Measurements from ENCODE around the gene GDF10.

The GDF10 gene

DNA sequence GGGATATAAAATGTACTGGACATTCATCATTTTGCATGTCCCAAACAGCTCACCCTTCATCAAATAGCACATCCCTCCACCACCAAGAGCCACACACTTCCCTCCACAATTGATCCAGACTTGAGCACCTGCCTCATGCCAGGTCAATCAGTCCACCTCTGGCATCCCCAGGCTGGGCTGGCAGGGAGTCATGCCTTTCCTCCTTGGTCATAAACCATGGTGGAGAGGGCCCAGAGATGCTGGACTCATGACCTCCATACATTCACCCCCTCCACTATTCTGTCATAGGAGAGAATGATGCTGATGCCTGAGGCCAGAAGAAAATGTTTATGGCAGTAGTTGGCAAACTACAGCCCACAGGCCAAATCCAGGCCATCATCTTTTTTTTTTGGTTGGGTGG lies 16.1 kb upstream of the GDF10 start:
- Histone ChIP-seq H3K9me3 (ENCODE audit: control insufficient read depth, low read length) (no peaks in the 10 kb centered on the region), H3K27ac (ENCODE audit: insufficient read depth, low read depth, low read length, poor library complexity, severe bottlenecking) (no peak overlapping the region), H3K4me1 (ENCODE audit: control insufficient read depth, insufficient read depth, low read length) (no peaks in the 10 kb centered on the region), H3K36me3 (ENCODE audit: control insufficient read depth, insufficient read depth, low read length) (no peaks in the 10 kb centered on the region), H3K27me3 (ENCODE audit: control insufficient read depth, insufficient read depth, low read length, poor library complexity, severe bottlenecking) (no peaks in the 10 kb centered on the region), H3K4me3 (ENCODE audit: insufficient read depth, low read depth, low read length) (no peak overlapping the region)

DNA sequence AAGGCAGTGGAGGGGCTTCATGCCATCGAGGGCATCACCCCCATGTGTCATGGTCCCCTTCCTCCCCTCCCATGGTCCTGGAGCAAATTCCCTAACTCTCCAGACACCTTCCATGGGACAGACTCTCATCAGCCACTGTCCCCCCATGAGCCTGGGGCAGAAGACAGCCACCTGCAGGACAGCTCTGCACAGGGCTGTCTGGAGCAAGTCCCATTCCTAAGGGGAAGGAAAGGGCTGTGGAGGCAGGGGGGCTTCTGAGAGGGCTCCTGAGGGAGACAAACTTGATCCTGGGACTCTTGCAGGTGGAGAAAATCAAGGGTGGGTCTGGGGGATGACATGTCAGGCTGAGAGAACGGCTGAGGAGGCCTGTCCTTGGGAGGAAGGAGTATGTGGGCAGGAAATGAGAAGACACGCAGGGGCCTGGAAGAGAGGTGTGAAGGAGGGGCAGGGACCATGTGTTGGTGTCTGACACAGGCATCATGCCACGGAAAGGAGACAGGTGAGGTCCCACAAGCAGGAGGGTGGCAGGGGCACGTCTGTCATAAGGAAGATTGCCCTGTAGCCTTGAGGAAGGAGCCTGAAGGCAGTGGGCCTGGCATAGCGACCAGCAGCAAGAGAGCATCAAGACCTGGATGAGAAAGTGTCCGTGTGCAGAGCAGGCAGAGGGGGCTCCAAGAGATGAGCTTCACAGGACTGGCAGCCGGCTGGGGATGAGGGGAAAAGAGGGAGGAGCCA lies 14.4 kb upstream of the GDF10 start:
- WGBS, 2 experiments = 76 to 79% methylated on average over 8 of the region's 8 CpGs
- Histone ChIP-seq H3K9me3 (ENCODE audit: control insufficient read depth, low read length) (no peaks in the 10 kb centered on the region), H3K4me1 (ENCODE audit: control insufficient read depth, insufficient read depth, low read length) (no peaks in the 10 kb centered on the region), H3K27ac (ENCODE audit: insufficient read depth, low read depth, low read length, poor library complexity, severe bottlenecking) (no peak overlapping the region), H3K4me3 (ENCODE audit: insufficient read depth, low read depth, low read length) (no peak overlapping the region), H3K36me3 (ENCODE audit: control insufficient read depth, insufficient read depth, low read length) (no peaks in the 10 kb centered on the region), H3K27me3 (ENCODE audit: control insufficient read depth, insufficient read depth, low read length, poor library complexity, severe bottlenecking) (no peaks in the 10 kb centered on the region)

DNA sequence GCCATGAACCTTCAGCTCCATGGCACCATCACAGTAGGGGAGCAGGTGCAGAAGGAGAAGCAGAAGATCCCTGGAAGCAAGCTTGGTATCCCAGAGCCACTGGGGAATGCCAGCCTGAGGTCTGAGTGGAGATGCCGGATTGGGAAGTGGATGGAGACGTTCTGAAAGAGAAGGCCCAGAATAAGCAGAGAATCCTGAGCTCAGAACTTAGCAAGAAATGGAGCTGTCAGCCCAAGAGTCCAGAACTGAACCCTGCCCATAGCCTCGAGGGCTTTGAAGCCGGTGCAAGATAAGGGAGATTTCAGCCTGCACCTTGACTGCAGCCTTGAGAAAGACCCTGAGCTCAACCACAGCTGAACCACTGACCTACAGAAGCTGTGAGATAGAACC lies 13.9 kb upstream of the GDF10 start:
- no peak overlapping the region for H3K4me3 ChIP-seq (ENCODE audit: insufficient read depth, low read depth, low read length)
- no peaks in the 10 kb centered on the region for H3K36me3 ChIP-seq (ENCODE audit: control insufficient read depth, insufficient read depth, low read length)
- no peaks in the 10 kb centered on the region for H3K27me3 ChIP-seq (ENCODE audit: control insufficient read depth, insufficient read depth, low read length, poor library complexity, severe bottlenecking)
- 89 to 95% methylated on average over 4 of the region's 4 CpGs for WGBS, 2 experiments
- no peaks in the 10 kb centered on the region for H3K9me3 ChIP-seq (ENCODE audit: control insufficient read depth, low read length)
- H3K4me1 ChIP-seq (ENCODE audit: control insufficient read depth, insufficient read depth, low read length) = no peaks in the 10 kb centered on the region
- no peak overlapping the region for H3K27ac ChIP-seq (ENCODE audit: insufficient read depth, low read depth, low read length, poor library complexity, severe bottlenecking)

DNA sequence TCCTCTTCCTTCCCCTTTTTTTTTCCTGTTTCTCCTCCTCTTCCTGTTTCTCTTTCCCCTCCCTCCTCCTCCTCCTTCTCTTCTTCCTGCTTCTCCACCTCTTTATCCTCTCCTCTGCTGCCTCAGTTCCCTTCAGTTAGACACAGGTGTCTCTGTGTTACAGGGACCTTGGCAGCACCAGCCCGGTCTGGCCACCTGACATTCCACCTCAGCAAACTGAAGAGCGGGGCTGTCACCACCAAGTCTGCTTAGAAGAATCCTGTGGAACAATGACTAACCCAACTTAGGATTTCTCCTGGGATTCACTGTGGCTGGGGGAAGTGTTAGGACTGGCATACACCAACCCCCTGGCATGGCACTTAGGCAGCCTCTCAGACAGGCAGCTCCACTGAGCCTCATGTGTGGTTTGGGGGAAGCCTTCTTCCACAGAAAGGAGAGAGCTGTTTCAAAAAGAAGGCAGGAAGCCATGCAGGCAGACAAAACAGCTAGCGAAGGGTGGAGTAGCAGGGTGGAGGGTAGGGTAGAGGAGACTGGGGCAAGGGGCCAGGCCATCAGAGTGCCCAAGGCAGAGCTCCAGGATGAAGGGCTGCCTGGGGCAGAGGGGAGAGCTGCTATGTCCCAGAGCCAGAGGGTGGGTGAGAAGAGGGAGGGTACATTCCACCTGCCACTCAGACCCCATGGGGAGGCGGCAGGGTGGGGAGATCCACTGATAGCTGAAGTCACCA lies 13.2 kb upstream of the GDF10 start:
- no peak overlapping the region for H3K27ac ChIP-seq (ENCODE audit: insufficient read depth, low read depth, low read length, poor library complexity, severe bottlenecking)
- H3K36me3 ChIP-seq (ENCODE audit: control insufficient read depth, insufficient read depth, low read length) = no peaks in the 10 kb centered on the region
- 90 to 96% methylated on average over 4 of the region's 4 CpGs for WGBS, 2 experiments
- no peaks in the 10 kb centered on the region for H3K9me3 ChIP-seq (ENCODE audit: control insufficient read depth, low read length)
- no peaks in the 10 kb centered on the region for H3K4me1 ChIP-seq (ENCODE audit: control insufficient read depth, insufficient read depth, low read length)
- H3K4me3 ChIP-seq (ENCODE audit: insufficient read depth, low read depth, low read length) = no peak overlapping the region
- no peaks in the 10 kb centered on the region for H3K27me3 ChIP-seq (ENCODE audit: control insufficient read depth, insufficient read depth, low read length, poor library complexity, severe bottlenecking)

DNA sequence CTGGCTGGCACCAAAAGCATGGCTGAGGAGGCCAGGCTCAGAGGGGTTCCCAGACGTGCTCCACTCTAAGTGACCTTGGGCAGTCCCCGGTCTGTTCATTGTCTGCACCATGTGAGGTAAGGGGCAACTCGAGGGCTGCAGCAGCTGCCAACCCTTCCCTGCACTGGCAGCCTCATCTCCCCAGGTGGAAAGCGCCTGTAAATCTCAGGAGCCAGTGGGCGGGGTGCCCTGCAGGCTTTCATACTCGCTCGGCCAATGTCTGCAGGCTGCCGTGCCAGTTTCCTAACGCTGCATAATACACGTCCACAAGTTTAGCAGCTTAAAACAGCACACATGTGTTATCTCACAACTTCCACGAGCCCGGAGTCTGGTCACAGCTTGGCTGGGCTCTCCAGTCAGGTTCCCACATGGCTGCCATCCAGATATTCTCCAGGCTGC lies 12.6 kb upstream of the GDF10 start:
- H3K27ac ChIP-seq (ENCODE audit: insufficient read depth, low read depth, low read length, poor library complexity, severe bottlenecking) = no peak overlapping the region
- H3K36me3 ChIP-seq (ENCODE audit: control insufficient read depth, insufficient read depth, low read length) = no peaks in the 10 kb centered on the region
- no peak overlapping the region for H3K4me3 ChIP-seq (ENCODE audit: insufficient read depth, low read depth, low read length)
- no peaks in the 10 kb centered on the region for H3K27me3 ChIP-seq (ENCODE audit: control insufficient read depth, insufficient read depth, low read length, poor library complexity, severe bottlenecking)
- WGBS, 2 experiments = 89 to 90% methylated on average over 12 of the region's 12 CpGs
- H3K9me3 ChIP-seq (ENCODE audit: control insufficient read depth, low read length) = no peaks in the 10 kb centered on the region
- no peaks in the 10 kb centered on the region for H3K4me1 ChIP-seq (ENCODE audit: control insufficient read depth, insufficient read depth, low read length)

DNA sequence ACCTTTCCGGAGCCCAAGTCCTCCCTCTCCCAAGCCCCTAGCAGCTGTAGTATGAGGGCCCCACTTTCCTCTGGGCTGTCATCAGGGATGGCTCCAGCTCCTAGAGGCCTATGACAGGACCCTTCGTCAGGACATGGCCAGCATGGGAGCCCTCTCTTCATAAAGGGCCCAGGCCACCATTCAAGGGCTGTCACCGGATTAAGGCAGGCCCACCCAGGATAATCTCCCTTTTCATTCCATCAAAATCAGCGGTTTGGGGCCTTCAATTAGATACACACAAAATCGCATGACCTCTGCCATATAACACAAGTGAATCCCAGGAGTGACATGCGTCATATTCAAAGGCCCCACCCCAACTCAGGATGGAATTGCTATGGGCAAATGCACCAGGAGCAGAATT lies 12.2 kb upstream of the GDF10 start:
- Histone ChIP-seq H3K4me1 (ENCODE audit: control insufficient read depth, insufficient read depth, low read length) (no peaks in the 10 kb centered on the region), H3K27me3 (ENCODE audit: control insufficient read depth, insufficient read depth, low read length, poor library complexity, severe bottlenecking) (no peaks in the 10 kb centered on the region), H3K9me3 (ENCODE audit: control insufficient read depth, low read length) (no peaks in the 10 kb centered on the region), H3K4me3 (ENCODE audit: insufficient read depth, low read depth, low read length) (no peak overlapping the region), H3K27ac (ENCODE audit: insufficient read depth, low read depth, low read length, poor library complexity, severe bottlenecking) (no peak overlapping the region), H3K36me3 (ENCODE audit: control insufficient read depth, insufficient read depth, low read length) (no peaks in the 10 kb centered on the region)
- WGBS, 2 experiments = 89 to 92% methylated on average over 6 of the region's 6 CpGs

DNA sequence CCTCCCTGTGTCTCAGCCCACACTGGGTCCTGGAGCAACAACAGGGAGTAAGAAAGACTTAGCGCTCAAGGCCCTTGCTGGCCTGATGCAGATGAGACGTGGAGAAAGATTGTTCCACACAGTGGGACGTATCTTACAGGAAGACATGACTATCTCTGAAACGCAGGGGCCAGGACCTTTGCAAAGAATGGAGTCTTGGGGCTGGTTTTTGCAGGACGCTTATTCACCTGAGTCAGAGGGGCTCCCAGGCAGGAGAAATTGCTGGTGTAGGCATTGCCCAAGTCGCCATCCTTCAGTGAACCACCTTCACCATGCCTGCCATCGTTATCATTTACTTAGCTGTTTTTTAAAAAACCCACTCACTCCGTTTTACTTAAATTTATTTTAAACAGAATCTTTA lies 11.8 kb upstream of the GDF10 start:
- no peaks in the 10 kb centered on the region for H3K9me3 ChIP-seq (ENCODE audit: control insufficient read depth, low read length)
- no peak overlapping the region for H3K4me3 ChIP-seq (ENCODE audit: insufficient read depth, low read depth, low read length)
- no peaks in the 10 kb centered on the region for H3K36me3 ChIP-seq (ENCODE audit: control insufficient read depth, insufficient read depth, low read length)
- H3K27ac ChIP-seq (ENCODE audit: insufficient read depth, low read depth, low read length, poor library complexity, severe bottlenecking) = no peak overlapping the region
- no peaks in the 10 kb centered on the region for H3K4me1 ChIP-seq (ENCODE audit: control insufficient read depth, insufficient read depth, low read length)
- WGBS, 2 experiments = 94 to 95% methylated on average over 7 to 8 of the region's 8 CpGs
- no peaks in the 10 kb centered on the region for H3K27me3 ChIP-seq (ENCODE audit: control insufficient read depth, insufficient read depth, low read length, poor library complexity, severe bottlenecking)

DNA sequence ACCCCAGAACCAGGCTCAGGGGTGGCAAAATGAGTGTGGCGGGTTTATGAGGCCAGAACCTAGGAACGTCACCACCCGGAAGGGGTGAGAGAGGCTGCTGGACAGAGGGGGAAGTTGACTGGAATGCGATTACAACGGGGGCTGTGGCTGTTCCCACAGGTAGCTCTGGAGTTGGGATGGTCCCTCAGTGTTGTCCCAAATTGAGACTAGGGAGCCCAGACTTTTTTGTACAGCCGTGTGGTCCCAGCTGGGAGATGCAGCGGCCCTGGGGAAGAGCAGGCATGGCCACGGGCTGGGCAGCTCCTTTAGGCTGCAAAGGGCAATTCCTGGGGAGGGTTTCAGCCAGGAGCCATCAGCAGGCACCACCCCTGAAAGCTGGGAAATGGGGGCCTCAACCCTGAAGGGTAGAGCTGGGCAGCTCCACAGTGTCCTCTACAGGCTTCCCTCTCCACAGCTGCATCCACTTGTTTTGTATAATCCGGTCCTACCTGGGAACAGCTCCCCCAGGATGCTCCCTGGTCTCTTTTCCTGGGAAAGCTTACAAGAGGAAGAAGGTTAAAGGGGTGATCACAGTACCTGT lies 11.0 kb upstream of the GDF10 start:
- Histone ChIP-seq H3K4me1 (ENCODE audit: control insufficient read depth, insufficient read depth, low read length) (no peaks in the 10 kb centered on the region), H3K9me3 (ENCODE audit: control insufficient read depth, low read length) (no peaks in the 10 kb centered on the region), H3K27ac (ENCODE audit: insufficient read depth, low read depth, low read length, poor library complexity, severe bottlenecking) (no peak overlapping the region), H3K4me3 (ENCODE audit: insufficient read depth, low read depth, low read length) (no peak overlapping the region), H3K27me3 (ENCODE audit: control insufficient read depth, insufficient read depth, low read length, poor library complexity, severe bottlenecking) (no peaks in the 10 kb centered on the region), H3K36me3 (ENCODE audit: control insufficient read depth, insufficient read depth, low read length) (no peaks in the 10 kb centered on the region)
- 91 to 92% methylated on average over 9 of the region's 9 CpGs for WGBS, 2 experiments

DNA sequence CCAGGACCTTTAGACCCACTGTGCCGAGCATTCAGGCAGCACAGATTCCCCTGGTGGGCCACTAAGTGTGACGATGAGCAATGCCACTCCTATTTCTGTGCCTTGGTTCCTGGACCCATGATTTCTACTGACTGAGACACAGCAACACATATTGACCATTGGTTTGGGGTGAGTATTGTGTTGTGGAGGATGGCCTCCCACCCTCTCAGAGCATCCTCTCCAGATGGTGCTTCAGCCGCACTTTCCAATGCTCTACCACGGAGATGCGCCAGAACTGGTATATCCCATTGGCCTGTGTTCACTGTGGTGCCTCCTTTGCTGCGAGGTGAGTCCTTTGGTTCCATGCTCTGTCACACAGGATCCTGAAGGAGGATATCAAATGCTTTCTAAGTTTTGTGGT lies 10.1 kb upstream of the GDF10 start:
- Histone ChIP-seq H3K9me3 (ENCODE audit: control insufficient read depth, low read length) (no peaks in the 10 kb centered on the region), H3K4me1 (ENCODE audit: control insufficient read depth, insufficient read depth, low read length) (peaks cover under 1% of the 10 kb centered on the region), H3K36me3 (ENCODE audit: control insufficient read depth, insufficient read depth, low read length) (no peaks in the 10 kb centered on the region), H3K4me3 (ENCODE audit: insufficient read depth, low read depth, low read length) (no peak overlapping the region), H3K27me3 (ENCODE audit: control insufficient read depth, insufficient read depth, low read length, poor library complexity, severe bottlenecking) (no peaks in the 10 kb centered on the region), H3K27ac (ENCODE audit: insufficient read depth, low read depth, low read length, poor library complexity, severe bottlenecking) (no peak overlapping the region)
- 90 to 96% methylated on average over 6 of the region's 6 CpGs for WGBS, 2 experiments

DNA sequence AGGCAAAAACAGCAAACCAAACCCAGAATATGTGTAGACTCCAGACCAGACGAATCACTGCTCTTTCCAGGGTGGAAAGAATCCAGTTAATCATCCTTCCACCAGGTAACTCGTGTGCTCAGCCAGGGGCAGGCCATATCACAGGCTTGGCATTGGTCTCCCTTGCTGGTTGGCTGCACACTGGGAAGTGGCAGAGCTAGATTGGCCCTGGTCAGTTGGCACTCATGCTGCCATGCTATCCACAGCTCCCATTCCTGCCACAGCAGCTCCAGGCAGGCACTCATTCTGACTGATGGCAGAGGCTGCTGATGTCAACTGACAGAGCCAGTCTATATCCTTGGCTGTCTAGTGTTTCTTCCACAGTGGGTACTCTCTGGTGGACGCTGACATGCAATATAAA lies 9.7 kb upstream of the GDF10 start:
- Histone ChIP-seq H3K36me3 (ENCODE audit: control insufficient read depth, insufficient read depth, low read length) (no peaks in the 10 kb centered on the region), H3K27me3 (ENCODE audit: control insufficient read depth, insufficient read depth, low read length, poor library complexity, severe bottlenecking) (no peaks in the 10 kb centered on the region), H3K4me3 (ENCODE audit: insufficient read depth, low read depth, low read length) (no peak overlapping the region), H3K9me3 (ENCODE audit: control insufficient read depth, low read length) (no peaks in the 10 kb centered on the region), H3K27ac (ENCODE audit: insufficient read depth, low read depth, low read length, poor library complexity, severe bottlenecking) (no peak overlapping the region), H3K4me1 (ENCODE audit: control insufficient read depth, insufficient read depth, low read length) (peaks cover 5% of the 10 kb centered on the region)
- WGBS, 2 experiments = 88 to 89% methylated on average over 3 of the region's 3 CpGs
